ENCODE data around the gene STAT6.

STAT6 gene

GRCh38 chr12:57049119-57049446 is 62.1 kb downstream of the STAT6 start:
- H3K79me2 ChIP-seq = no peaks in the 10 kb centered on the region
- H3K27ac ChIP-seq = no peak overlapping the region
- H3K9ac ChIP-seq = no peak overlapping the region

GRCh38 chr12:57048423-57049118 is 62.6 kb downstream of the STAT6 start:
- Histone ChIP-seq H3K27ac (no peak overlapping the region), H3K36me3 (ENCODE audit: control insufficient read depth, insufficient read depth, low read length) (no peaks in the 10 kb centered on the region), H2AFZ (no peak overlapping the region), H3K27me3 (ENCODE audit: control insufficient read depth, insufficient read depth, low read length) (no peaks in the 10 kb centered on the region), H3K9ac (no peak overlapping the region), H3K4me2 (ENCODE audit: low read length) (no peak overlapping the region), H3K79me2 (no peaks in the 10 kb centered on the region), H3K9me3 (ENCODE audit: control insufficient read depth, low read length) (no peaks in the 10 kb centered on the region), H3K4me3 (ENCODE audit: low read depth, low read length) (no peak overlapping the region), H3K4me1 (no peaks in the 10 kb centered on the region)
- TF ChIP-seq CTCF (IDR thresholded peaks at IDR 0.05) = no peak

More at GRCh38 chr12:57049119-57049446, 62.1 kb downstream of the STAT6 start:
- Histone ChIP-seq H3K27me3 (ENCODE audit: control insufficient read depth, insufficient read depth, low read length) (no peaks in the 10 kb centered on the region), H3K4me2 (ENCODE audit: low read length) (no peak overlapping the region), H3K4me1 (no peaks in the 10 kb centered on the region), H2AFZ (no peak overlapping the region), H3K36me3 (ENCODE audit: control insufficient read depth, insufficient read depth, low read length) (no peaks in the 10 kb centered on the region), H3K9me3 (ENCODE audit: control insufficient read depth, low read length) (no peaks in the 10 kb centered on the region), H3K4me3 (ENCODE audit: low read depth, low read length) (no peak overlapping the region)
- no peak for TF ChIP-seq CTCF (IDR thresholded peaks at IDR 0.05)

GRCh38 chr12:57047981-57048380 is 63.2 kb downstream of the STAT6 start:
- Histone ChIP-seq H3K27ac (no peak overlapping the region), H3K9ac (no peak overlapping the region), H3K4me2 (ENCODE audit: low read length) (no peak overlapping the region), H3K36me3 (ENCODE audit: control insufficient read depth, insufficient read depth, low read length) (no peaks in the 10 kb centered on the region), H3K79me2 (no peaks in the 10 kb centered on the region), H3K4me3 (ENCODE audit: low read depth, low read length) (no peak overlapping the region), H2AFZ (no peak overlapping the region), H3K27me3 (ENCODE audit: control insufficient read depth, insufficient read depth, low read length) (no peaks in the 10 kb centered on the region), H3K9me3 (ENCODE audit: control insufficient read depth, low read length) (no peaks in the 10 kb centered on the region), H3K4me1 (no peaks in the 10 kb centered on the region)
- no peak for TF ChIP-seq CTCF (IDR thresholded peaks at IDR 0.05)

- no peaks in the 10 kb centered on the region for H3K36me3 ChIP-seq (ENCODE audit: control insufficient read depth, insufficient read depth, low read length)
- no peak overlapping the region for H3K4me2 ChIP-seq (ENCODE audit: low read length)
Measured at GRCh38 chr12:57046947-57047890, 63.9 kb downstream of the STAT6 start.

More at GRCh38 chr12:57046947-57047890, 63.9 kb downstream of the STAT6 start:
- H3K9me3 ChIP-seq (ENCODE audit: control insufficient read depth, low read length) = no peaks in the 10 kb centered on the region
- H2AFZ ChIP-seq = no peak overlapping the region
- TF ChIP-seq CTCF (IDR thresholded peaks at IDR 0.05) = no peak
- H3K4me3 ChIP-seq (ENCODE audit: low read depth, low read length) = no peak overlapping the region
- no peaks in the 10 kb centered on the region for H3K4me1 ChIP-seq
- no peak overlapping the region for H3K9ac ChIP-seq
- no peak overlapping the region for H3K27ac ChIP-seq
- H3K27me3 ChIP-seq (ENCODE audit: control insufficient read depth, insufficient read depth, low read length) = no peaks in the 10 kb centered on the region
- no peaks in the 10 kb centered on the region for H3K79me2 ChIP-seq
